HG03439 (cell line): Measurements from ENCODE around the gene GPC6.

Source experiments
- ATAC-seq: cut with Tn5 transposase; IDR thresholded peaks from one replicate; pipeline ENCODE4 v1.9.1; 2021; ENCODE audit warnings: mild to moderate bottlenecking, moderate library complexity; ENCODE audit not compliant: unreplicated experiment

The GPC6 gene

GRCh38 chr13:94308832-94309231, 1082.2 kb downstream of the GPC6 start:
- no peak for ATAC-seq

- no peak for ATAC-seq
Measured at GRCh38 chr13:94309576-94309975, 1083.0 kb downstream of the GPC6 start.

- no peak for ATAC-seq
Measured at GRCh38 chr13:94309997-94310855, 1083.6 kb downstream of the GPC6 start.

- ATAC-seq = no peak
Measured at GRCh38 chr13:94311893-94312292, 1085.3 kb downstream of the GPC6 start.

GRCh38 chr13:94312511-94313216, 1086.1 kb downstream of the GPC6 start:
- peak; percentile 89 for ATAC-seq

- ATAC-seq = no peak
Measured at GRCh38 chr13:94313321-94313910, 1086.8 kb downstream of the GPC6 start.

- ATAC-seq = no peak
Measured at GRCh38 chr13:94313926-94314325, 1087.3 kb downstream of the GPC6 start.

GRCh38 chr13:94315188-94315587, 1088.6 kb downstream of the GPC6 start:
- ATAC-seq = no peak

- no peak for ATAC-seq
Measured at GRCh38 chr13:94317063-94317491, 1090.5 kb downstream of the GPC6 start.

- ATAC-seq = peak; percentile 62
Measured at GRCh38 chr13:94318418-94318817, 1091.8 kb downstream of the GPC6 start.

- no peak for ATAC-seq
Measured at GRCh38 chr13:94319501-94319900, 1092.9 kb downstream of the GPC6 start.

- ATAC-seq = no peak
Measured at GRCh38 chr13:94322925-94323763, 1096.5 kb downstream of the GPC6 start.

- ATAC-seq = no peak
Measured at GRCh38 chr13:94323764-94324758, 1097.5 kb downstream of the GPC6 start.

- no peak for ATAC-seq
Measured at GRCh38 chr13:94324767-94325540, 1098.3 kb downstream of the GPC6 start.

- ATAC-seq = no peak
Measured at GRCh38 chr13:94325650-94326049, 1099.0 kb downstream of the GPC6 start.

GRCh38 chr13:94327318-94327717, 1100.7 kb downstream of the GPC6 start:
- peak; percentile 99 for ATAC-seq

GRCh38 chr13:94328381-94329041, 1101.9 kb downstream of the GPC6 start:
- ATAC-seq = no peak

- ATAC-seq = no peak
Measured at GRCh38 chr13:94329277-94329676, 1102.7 kb downstream of the GPC6 start.
